Measurements from ENCODE around the gene ITFG2. TPM values are rescaled to one million over a fixed set of nuclear protein-coding genes. Genes with fewer than 3 reads are reported as not detected.

The ITFG2 gene
- total and polyA plus RNA-seq, 9 of the 15 experiments (the other 6 are each of a cell fraction or from before 2014, with no cell fraction given) = 15.0 to 22.8 (median 19.4) TPM

DNA sequence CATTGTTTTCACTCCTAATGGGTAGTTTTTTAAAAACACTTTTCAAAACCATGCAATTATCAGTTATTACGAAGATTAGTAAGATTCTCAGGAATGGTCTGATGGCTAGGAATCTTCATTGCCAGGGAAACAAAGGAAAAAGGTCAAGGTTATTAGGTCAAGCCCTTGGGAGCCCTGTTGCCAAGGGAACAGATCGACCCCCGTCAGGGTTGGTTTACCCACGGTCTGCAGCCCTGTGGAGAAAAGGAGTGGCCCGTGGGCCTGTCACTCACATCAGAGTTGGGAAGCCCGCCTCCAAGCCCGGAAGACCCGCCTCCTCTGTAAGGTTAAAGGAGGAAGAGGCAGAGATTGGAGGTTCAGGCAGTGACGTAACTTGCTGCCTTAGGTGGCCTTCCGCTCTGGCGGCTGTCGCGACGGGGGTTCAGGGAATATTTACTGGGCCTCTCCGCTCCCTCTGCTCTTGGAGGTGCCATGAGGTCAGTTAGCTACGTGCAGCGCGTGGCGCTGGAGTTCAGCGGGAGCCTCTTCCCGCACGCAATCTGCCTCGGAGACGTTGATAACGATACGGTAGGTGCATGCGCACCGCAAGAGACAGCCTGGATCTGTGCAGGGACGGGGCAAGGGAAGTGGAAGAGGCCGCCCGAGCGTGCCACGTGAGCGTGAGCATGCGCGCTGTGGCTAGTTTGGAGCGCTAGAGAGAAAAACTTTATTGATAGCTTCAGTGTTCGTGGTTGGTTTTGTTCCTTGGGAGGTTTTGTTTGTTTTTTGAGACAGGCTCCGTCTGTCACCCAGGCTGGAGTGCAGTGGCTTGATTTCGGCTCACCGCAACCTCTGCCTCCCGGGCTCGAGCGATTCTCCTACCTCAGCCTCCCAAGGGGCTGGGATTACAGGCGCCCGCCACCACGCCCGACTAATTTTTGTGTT is at the start of gene ITFG2 (continued):
- TF ChIP-seq, protein P1, sequence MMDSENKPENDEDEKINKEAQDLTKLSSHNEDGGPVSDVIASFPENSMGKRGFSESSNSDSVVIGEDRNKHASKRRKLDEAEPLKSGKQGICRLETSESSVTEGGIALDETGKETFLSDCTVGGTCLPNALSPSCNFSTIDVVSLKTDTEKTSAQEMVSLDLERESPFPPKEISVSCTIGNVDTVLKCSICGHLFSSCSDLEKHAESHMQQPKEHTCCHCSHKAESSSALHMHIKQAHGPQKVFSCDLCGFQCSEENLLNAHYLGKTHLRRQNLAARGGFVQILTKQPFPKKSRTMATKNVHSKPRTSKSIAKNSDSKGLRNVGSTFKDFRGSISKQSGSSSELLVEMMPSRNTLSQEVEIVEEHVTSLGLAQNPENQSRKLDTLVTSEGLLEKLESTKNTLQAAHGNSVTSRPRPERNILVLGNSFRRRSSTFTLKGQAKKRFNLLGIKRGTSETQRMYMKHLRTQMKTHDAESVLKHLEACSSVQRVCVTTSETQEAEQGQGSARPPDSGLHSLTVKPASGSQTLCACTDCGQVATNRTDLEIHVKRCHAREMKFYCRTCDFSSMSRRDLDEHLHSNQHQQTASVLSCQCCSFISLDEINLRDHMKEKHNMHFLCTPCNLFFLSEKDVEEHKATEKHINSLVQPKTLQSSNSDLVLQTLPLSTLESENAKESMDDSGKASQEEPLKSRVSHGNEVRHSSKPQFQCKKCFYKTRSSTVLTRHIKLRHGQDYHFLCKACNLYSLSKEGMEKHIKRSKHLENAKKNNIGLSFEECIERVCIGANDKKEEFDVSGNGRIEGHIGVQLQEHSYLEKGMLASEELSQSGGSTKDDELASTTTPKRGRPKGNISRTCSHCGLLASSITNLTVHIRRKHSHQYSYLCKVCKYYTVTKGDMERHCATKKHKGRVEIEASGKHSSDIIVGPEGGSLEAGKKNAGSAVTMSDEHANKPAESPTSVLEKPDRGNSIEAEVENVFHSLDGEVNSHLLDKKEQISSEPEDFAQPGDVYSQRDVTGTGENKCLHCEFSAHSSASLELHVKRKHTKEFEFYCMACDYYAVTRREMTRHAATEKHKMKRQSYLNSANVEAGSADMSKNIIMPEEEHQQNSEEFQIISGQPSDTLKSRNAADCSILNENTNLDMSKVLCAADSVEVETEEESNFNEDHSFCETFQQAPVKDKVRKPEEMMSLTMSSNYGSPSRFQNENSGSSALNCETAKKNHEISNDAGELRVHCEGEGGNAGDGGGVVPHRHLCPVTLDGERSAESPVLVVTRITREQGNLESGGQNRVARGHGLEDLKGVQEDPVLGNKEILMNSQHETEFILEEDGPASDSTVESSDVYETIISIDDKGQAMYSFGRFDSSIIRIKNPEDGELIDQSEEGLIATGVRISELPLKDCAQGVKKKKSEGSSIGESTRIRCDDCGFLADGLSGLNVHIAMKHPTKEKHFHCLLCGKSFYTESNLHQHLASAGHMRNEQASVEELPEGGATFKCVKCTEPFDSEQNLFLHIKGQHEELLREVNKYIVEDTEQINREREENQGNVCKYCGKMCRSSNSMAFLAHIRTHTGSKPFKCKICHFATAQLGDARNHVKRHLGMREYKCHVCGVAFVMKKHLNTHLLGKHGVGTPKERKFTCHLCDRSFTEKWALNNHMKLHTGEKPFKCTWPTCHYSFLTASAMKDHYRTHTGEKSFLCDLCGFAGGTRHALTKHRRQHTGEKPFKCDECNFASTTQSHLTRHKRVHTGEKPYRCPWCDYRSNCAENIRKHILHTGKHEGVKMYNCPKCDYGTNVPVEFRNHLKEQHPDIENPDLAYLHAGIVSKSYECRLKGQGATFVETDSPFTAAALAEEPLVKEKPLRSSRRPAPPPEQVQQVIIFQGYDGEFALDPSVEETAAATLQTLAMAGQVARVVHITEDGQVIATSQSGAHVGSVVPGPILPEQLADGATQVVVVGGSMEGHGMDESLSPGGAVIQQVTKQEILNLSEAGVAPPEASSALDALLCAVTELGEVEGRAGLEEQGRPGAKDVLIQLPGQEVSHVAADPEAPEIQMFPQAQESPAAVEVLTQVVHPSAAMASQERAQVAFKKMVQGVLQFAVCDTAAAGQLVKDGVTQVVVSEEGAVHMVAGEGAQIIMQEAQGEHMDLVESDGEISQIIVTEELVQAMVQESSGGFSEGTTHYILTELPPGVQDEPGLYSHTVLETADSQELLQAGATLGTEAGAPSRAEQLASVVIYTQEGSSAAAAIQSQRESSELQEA (IDR thresholded peaks at IDR 0.05; ENCODE audit: low read depth) = no peak
- TF ChIP-seq ZBTB1 (CRISPR knock-in tag; IDR thresholded peaks at IDR 0.05; ENCODE audit: borderline replicate concordance, low read depth) (no peak), CREM (IDR thresholded peaks at IDR 0.05; ENCODE audit: low read depth) (peak; percentile 89), NCOA1 (IDR thresholded peaks at IDR 0.05; ENCODE audit: low read depth) (0 out of 2 replicates have a peak, but pooled peaks have one; percentile 46), NCOA2 (IDR thresholded peaks at IDR 0.05; ENCODE audit: partially characterized antibody in 2 of 2) (no peak), GATAD2B (IDR thresholded peaks at IDR 0.05; ENCODE audit: borderline replicate concordance) (no peak), MTA3 (IDR thresholded peaks at IDR 0.05; ENCODE audit: borderline replicate concordance) (peak; percentile 91; the same call in 1 of the 2 replicates), TCF7 (IDR thresholded peaks at IDR 0.05; ENCODE audit: borderline replicate concordance) (no peak), RFX1 (IDR thresholded peaks at IDR 0.05) (peak; percentile 97), MAZ (CRISPR knock-in tag; conservative IDR thresholded peaks at IDR 0.05 in 1 of 2, IDR thresholded peaks at IDR 0.05 in 1 of 2) (peak in 1 of 2 experiments; percentile 54; a peak in 2 of 4 replicates), HDAC1 (IDR thresholded peaks at IDR 0.05) (peak in 1 of 2 experiments; percentile 97; a peak in 2 of 4 replicates), JUN (IDR thresholded peaks at IDR 0.05; ENCODE audit: borderline replicate concordance, low read depth, low read length) (peak; percentile 39; the same call in 1 of the 2 replicates), JUN (CRISPR knock-in tag; IDR thresholded peaks at IDR 0.05; ENCODE audit: borderline replicate concordance) (no peak), NFYB (IDR thresholded peaks at IDR 0.05; ENCODE audit: extremely low read depth, insufficient read length) (peak; percentile 52), TAF7 (tag; IDR thresholded peaks at IDR 0.05) (peak; percentile 23; the same call in 1 of the 2 replicates)
- TF ChIP-seq, protein P2, sequence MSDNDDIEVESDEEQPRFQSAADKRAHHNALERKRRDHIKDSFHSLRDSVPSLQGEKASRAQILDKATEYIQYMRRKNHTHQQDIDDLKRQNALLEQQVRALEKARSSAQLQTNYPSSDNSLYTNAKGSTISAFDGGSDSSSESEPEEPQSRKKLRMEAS (CRISPR knock-in tag; IDR thresholded peaks at IDR 0.05) = peak; percentile 98
- TF ChIP-seq, protein P3, sequence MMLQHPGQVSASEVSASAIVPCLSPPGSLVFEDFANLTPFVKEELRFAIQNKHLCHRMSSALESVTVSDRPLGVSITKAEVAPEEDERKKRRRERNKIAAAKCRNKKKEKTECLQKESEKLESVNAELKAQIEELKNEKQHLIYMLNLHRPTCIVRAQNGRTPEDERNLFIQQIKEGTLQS (IDR thresholded peaks at IDR 0.05) = peak; percentile 86
- TF ChIP-seq, protein P3 (CRISPR knock-in tag; conservative IDR thresholded peaks at IDR 0.05) = no peak

All from K562 (cell line).